Stimulated activated CD8-positive, alpha-beta memory T cell treated with anti-CD3 and anti-CD28 coated beads, Interleukin-15, amount 100 ng/mL, for 1 hour (primary cell): Measurements from ENCODE around the gene PCDHB8.
"Not testable (repeated sequence)": the region's sequence is repeated elsewhere in the genome, so short reads cannot be mapped to it uniquely, and the experiment has no call there.

Experiments used
- DNase-seq: peaks from one replicate; pipeline ENCODE4 v3.0.0-alpha.2; 2020; ENCODE audit warnings: low read depth

Gene PCDHB8

GRCh38 chr5:141177577-141178191 is at the start of gene PCDHB8:
PCDHB8 (plus strand) TSS chr5:141177790; CDS start chr5:141178035, 245 bp downstream.
- not testable (repeated sequence) for DNase-seq

GRCh38 chr5:141135030-141135717 is 42.4 kb upstream of the PCDHB8 start, which contains the start of gene PCDHB5:
PCDHB5 (plus strand) TSS chr5:141135206; CDS start chr5:141135435, 229 bp downstream.
- no peak for DNase-seq

DNA sequence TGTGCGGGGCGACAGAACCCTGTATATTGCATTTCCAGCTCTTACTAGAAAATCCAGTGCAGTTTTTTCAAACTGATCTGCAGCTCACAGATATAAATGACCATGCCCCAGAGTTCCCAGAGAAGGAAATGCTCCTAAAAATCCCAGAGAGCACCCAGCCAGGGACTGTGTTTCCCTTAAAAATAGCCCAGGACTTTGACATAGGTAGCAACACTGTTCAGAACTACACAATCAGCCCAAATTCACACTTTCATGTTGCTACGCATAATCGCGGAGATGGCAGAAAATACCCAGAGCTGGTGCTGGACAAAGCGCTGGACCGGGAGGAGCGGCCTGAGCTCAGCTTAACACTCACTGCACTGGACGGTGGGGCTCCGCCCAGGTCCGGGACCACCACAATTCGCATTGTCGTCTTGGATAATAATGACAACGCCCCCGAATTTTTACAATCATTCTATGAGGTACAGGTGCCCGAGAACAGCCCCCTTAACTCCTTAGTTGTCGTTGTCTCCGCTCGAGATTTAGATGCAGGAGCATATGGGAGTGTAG is 41.8 kb upstream of the PCDHB8 start:
- no peak for DNase-seq

- DNase-seq: not testable (repeated sequence)
These were observed 40.2 kb upstream of the PCDHB8 start for GRCh38 chr5:141137346-141137745.

- DNase-seq: no peak
These were observed 27.8 kb upstream of the PCDHB8 start, which contains the start of gene PCDHB6 for GRCh38 chr5:141149812-141150211. PCDHB6 (plus strand) TSS chr5:141150057; CDS start chr5:141150258, 201 bp downstream.

GRCh38 chr5:141150224-141150992 is 27.2 kb upstream of the PCDHB8 start:
- no peak for DNase-seq

DNA sequence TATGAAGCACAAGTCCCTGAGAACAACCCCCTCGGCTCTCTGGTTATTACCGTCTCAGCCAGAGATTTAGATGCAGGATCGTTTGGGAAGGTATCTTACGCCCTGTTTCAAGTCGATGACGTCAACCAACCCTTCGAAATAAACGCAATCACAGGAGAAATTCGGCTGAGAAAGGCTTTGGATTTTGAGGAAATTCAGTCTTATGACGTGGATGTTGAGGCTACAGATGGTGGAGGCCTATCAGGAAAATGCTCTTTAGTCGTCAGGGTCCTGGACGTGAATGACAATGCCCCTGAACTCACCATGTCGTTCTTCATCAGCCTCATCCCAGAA is 26.6 kb upstream of the PCDHB8 start:
- no peak for DNase-seq

- not testable (repeated sequence) for DNase-seq
These were observed 26.0 kb upstream of the PCDHB8 start for GRCh38 chr5:141151632-141152031.

GRCh38 chr5:141152096-141152495 is 25.5 kb upstream of the PCDHB8 start:
- not testable (repeated sequence) for DNase-seq

- DNase-seq: no peak
These were observed 21.8 kb upstream of the PCDHB8 start for GRCh38 chr5:141155540-141156374.

GRCh38 chr5:141157356-141157755 is 20.2 kb upstream of the PCDHB8 start:
- not testable (repeated sequence) for DNase-seq

DNA sequence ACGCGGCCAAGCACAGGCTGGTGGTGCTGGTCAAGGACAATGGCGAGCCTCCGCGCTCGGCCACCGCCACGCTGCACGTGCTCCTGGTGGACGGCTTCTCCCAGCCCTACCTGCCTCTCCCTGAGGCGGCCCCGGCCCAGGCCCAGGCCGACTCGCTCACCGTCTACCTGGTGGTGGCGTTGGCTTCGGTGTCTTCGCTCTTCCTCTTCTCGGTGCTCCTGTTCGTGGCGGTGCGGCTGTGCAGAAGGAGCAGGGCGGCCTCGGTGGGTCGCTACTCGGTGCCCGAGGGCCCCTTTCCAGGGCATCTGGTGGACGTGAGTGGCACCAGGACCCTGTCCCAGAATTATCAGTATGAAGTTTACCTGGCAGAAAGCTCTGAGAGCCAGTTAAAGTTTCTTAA is 19.7 kb upstream of the PCDHB8 start:
- DNase-seq: not testable (repeated sequence)

DNA sequence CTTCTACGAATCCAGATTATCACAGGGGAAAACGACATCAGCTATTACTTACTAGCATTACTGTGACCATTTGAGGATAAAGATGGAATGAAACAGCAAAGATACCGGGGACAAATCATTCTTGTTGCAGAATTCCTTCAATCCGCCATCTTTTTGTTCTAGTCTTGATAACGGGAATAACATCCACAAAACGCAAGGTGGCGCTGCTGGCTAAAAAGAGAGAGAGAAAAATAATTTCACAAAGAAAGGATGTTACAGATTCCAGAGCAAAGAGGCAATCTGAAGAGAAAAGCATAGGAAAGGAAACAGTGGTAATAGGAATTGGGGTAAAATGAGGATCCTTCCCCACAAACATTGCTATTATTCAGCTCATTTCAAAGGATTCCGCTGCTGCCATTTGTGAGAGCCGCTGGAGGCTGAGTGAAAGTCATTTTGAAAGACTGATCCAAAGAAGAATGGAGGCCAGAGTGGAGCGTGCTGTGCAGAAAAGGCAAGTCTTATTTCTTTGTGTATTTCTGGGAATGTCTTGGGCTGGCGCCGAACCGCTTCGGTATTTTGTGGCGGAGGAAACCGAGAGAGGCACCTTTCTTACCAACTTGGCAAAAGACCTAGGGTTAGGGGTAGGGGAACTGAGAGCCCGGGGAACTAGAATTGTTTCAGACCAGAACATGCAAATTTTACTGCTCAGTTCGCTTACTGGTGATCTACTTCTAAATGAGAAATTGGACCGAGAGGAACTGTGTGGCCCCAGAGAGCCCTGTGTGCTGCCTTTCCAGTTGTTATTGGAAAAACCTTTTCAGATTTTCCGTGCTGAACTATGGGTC is 5.0 kb upstream of the PCDHB8 start, which contains the start of gene PCDHB7:
PCDHB7 (plus strand) TSS at position 264 of the 824 bp plus-strand sequence; CDS start at position 456, 192 bp downstream.
- DNase-seq: no peak

- not testable (repeated sequence) for DNase-seq
These were observed 3.1 kb upstream of the PCDHB8 start for GRCh38 chr5:141174291-141175104.

- DNase-seq: no peak
These were observed 1.7 kb upstream of the PCDHB8 start for GRCh38 chr5:141175933-141176332.

- DNase-seq: not testable (repeated sequence)
These were observed 1.8 kb downstream of the PCDHB8 start for GRCh38 chr5:141179371-141179770.

DNA sequence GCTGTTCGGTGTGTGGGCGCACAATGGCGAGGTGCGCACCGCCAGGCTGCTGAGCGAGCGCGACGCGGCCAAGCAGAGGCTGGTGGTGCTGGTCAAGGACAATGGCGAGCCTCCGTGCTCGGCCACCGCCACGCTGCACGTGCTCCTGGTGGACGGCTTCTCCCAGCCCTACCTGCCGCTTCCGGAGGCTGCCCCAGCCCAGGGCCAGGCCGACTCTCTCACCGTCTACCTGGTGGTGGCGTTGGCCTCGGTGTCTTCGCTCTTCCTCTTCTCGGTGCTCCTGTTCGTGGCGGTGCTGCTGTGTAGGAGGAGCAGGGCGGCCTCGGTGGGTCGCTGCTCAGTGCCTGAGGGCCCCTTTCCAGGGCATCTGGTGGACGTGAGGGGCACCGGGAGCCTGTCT is 2.3 kb downstream of the PCDHB8 start:
- DNase-seq: not testable (repeated sequence)

GRCh38 chr5:141180313-141180712 is 2.7 kb downstream of the PCDHB8 start:
- DNase-seq: no peak

DNA sequence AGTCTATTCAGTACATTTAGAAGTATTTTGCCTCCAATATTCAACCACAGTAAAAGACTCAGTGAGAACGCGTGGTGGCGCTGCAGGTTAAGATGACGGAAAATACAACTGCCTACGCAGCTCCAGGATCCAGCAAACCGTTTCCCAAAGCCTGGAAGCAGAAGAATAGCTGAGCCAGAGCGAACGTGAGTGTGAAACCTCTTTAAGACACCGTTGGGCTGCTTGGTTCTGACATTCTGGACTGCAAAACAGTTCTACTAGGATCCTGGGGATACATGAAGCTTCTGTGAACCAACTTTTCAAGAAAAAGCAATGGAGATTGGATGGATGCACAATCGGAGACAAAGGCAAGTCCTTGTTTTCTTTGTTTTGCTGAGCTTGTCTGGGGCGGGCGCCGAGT is 4.7 kb downstream of the PCDHB8 start, which contains the start of gene PCDHB16:
PCDHB16 (plus strand) TSS at position 140 of the 400 bp plus-strand sequence; CDS start at position 313, 173 bp downstream.
- no peak for DNase-seq
